SK-N-SH (cell line): ENCODE measurements around the gene HMOX1.

Source experiments
- CTCF ChIP-seq: fragments of 200-600 bp; sonication (generic); IDR thresholded peaks from 2 replicates; pipeline ENCODE4 v1.6.1; 2017; ENCODE audit warnings: antibody characterized with exemption, mild to moderate bottlenecking, moderate library complexity
- FOXJ3 ChIP-seq: sonication (generic); formaldehyde crosslinking; IDR thresholded peaks from 2 replicates; pipeline ENCODE4 v1.5.1; 2020; ENCODE audit warnings: mild to moderate bottlenecking, missing genetic modification reagents
- JUND ChIP-seq: IDR thresholded peaks from 2 replicates; pipeline ENCODE4 v1.4.0; 2012
- NFIC ChIP-seq: IDR thresholded peaks from 2 replicates; pipeline ENCODE4 v1.4.0; 2012; ENCODE audit warnings: borderline replicate concordance
- POLR2AphosphoS5 ChIP-seq: IDR thresholded peaks from 2 replicates; pipeline ENCODE4 v1.6.1; 2012; ENCODE audit warnings: low read depth, low read length
- SIN3A ChIP-seq: IDR thresholded peaks from 2 replicates; pipeline ENCODE4 v1.6.1; 2012; ENCODE audit warnings: low read depth, mild to moderate bottlenecking, low read length, moderate library complexity, borderline replicate concordance
- TEAD4 ChIP-seq: IDR thresholded peaks from 2 replicates; pipeline ENCODE4 v1.4.0; 2012; ENCODE audit warnings: mild to moderate bottlenecking, borderline replicate concordance; ENCODE audit not compliant: insufficient read depth
- TF ChIP-seq, protein P1 (sequence below): IDR thresholded peaks from 2 replicates; pipeline ENCODE4 v1.4.0; 2012; ENCODE audit warnings: low read depth, borderline replicate concordance

- TF ChIP-seq, protein P1, sequence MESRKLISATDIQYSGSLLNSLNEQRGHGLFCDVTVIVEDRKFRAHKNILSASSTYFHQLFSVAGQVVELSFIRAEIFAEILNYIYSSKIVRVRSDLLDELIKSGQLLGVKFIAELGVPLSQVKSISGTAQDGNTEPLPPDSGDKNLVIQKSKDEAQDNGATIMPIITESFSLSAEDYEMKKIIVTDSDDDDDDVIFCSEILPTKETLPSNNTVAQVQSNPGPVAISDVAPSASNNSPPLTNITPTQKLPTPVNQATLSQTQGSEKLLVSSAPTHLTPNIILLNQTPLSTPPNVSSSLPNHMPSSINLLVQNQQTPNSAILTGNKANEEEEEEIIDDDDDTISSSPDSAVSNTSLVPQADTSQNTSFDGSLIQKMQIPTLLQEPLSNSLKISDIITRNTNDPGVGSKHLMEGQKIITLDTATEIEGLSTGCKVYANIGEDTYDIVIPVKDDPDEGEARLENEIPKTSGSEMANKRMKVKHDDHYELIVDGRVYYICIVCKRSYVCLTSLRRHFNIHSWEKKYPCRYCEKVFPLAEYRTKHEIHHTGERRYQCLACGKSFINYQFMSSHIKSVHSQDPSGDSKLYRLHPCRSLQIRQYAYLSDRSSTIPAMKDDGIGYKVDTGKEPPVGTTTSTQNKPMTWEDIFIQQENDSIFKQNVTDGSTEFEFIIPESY, result no peak
- TF ChIP-seq CTCF, result no peak
- no peak for TF ChIP-seq JUND
- TF ChIP-seq SIN3A, result no peak
- TF ChIP-seq FOXJ3 (CRISPR knock-in tag), result no peak
- no peak for TF ChIP-seq POLR2AphosphoS5
- TF ChIP-seq TEAD4, result no peak
- no peak for TF ChIP-seq NFIC
Measured at GRCh38 chr22:35417606-35418005, 36.7 kb downstream of the HMOX1 start.
